Ishikawa (cell line): Measurements from ENCODE around the gene ZNF485.

Experiments
- CEBPB ChIP-seq: IDR thresholded peaks from 2 replicates; pipeline ENCODE4 v1.6.1; 2012
- CREB1 ChIP-seq: IDR thresholded peaks from 2 replicates; pipeline ENCODE4 v1.6.1; 2012; ENCODE audit warnings: low read depth
- EGR1 ChIP-seq: IDR thresholded peaks from 2 replicates; pipeline ENCODE4 v1.6.1; 2012
- EP300 ChIP-seq: IDR thresholded peaks from 2 replicates; pipeline ENCODE4 v1.6.1; 2012; ENCODE audit warnings: borderline replicate concordance
- FOXM1 ChIP-seq: IDR thresholded peaks from 2 replicates; pipeline ENCODE4 v1.6.1; 2012; ENCODE audit warnings: low read depth, borderline replicate concordance
- NFIC ChIP-seq: IDR thresholded peaks from 2 replicates; pipeline ENCODE4 v1.6.1; 2012
- RAD21 ChIP-seq: IDR thresholded peaks from 2 replicates; pipeline ENCODE4 v1.6.1; 2012; ENCODE audit warnings: low read depth
- TAF1 ChIP-seq: IDR thresholded peaks from 2 replicates; pipeline ENCODE4 v1.6.1; 2012; ENCODE audit warnings: low read depth, mild to moderate bottlenecking
- TEAD4 ChIP-seq: IDR thresholded peaks from 2 replicates; pipeline ENCODE4 v1.6.1; 2012
- YY1 ChIP-seq: IDR thresholded peaks from 2 replicates; pipeline ENCODE4 v1.6.1; 2012; ENCODE audit warnings: low read depth
- ZBTB7A ChIP-seq: IDR thresholded peaks from 2 replicates; pipeline ENCODE4 v1.6.1; 2012; ENCODE audit warnings: low read depth
- TF ChIP-seq, protein P1 (sequence below): IDR thresholded peaks from 2 replicates; pipeline ENCODE4 v1.6.1; 2012
- TF ChIP-seq, protein P2 (sequence below): IDR thresholded peaks from 2 replicates; pipeline ENCODE4 v1.6.1; 2012
- TF ChIP-seq, protein P3 (sequence below): IDR thresholded peaks from 2 replicates; pipeline ENCODE4 v1.6.1; 2012; ENCODE audit warnings: low read depth, mild to moderate bottlenecking

Gene ZNF485

DNA sequence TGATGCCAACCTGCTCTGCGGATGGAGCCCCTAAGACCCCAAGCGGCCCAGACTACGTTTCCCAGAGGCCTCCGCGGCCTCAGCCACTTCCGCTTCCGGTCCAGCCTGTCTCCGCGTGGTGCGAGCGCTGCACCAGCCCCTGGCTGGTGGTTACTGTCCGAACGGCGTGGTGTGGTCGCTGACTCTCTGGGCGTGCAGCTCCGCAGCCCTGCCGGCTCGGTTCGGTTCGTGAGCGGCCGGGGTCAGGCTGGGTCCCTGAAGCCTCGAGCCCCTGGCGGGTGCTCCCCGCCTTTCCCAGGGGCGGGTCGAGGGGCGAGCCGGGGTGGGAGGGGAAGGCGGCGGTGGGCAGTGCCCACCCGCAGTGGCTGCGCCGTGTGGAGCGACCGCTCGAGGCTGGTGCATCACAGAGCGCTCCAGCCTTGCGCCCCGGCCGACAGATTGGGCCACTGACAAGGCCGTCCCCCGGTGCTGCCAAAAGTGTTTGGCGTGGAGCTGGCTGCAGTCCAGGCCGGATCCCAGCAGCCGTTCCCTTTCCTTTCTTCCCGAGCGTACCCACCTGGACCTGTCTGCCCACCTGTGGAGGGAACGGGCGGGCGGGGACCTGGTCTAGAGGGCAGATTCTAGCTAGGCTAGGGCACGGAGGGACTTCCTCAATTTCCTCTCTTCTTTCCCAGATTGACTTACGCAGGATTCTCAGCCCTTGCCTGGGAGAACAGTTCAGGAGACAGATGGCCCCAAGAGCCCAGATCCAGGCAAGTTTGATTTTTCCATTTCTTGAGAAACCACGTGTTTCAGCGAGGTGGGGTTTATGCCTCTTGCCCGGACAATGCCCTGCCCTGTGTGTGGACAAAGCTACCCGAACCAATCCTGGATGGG, at the start of gene ZNF485:
TSS of gene ZNF485 (plus strand) at position 116 of the 876 bp plus-strand sequence. CDS start at position 729, 613 bp downstream.
- TF ChIP-seq, protein P1, sequence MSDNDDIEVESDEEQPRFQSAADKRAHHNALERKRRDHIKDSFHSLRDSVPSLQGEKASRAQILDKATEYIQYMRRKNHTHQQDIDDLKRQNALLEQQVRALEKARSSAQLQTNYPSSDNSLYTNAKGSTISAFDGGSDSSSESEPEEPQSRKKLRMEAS = peak; percentile 94
- TF ChIP-seq TAF1 = peak; percentile 81
- TF ChIP-seq ZBTB7A = no peak; the same call in 1 of the 2 replicates
- TF ChIP-seq NFIC = 0 out of 2 replicates have a peak, but pooled peaks have one; percentile 25
- TF ChIP-seq, protein P2, sequence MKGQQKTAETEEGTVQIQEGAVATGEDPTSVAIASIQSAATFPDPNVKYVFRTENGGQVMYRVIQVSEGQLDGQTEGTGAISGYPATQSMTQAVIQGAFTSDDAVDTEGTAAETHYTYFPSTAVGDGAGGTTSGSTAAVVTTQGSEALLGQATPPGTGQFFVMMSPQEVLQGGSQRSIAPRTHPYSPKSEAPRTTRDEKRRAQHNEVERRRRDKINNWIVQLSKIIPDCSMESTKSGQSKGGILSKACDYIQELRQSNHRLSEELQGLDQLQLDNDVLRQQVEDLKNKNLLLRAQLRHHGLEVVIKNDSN = peak; percentile 52

DNA sequence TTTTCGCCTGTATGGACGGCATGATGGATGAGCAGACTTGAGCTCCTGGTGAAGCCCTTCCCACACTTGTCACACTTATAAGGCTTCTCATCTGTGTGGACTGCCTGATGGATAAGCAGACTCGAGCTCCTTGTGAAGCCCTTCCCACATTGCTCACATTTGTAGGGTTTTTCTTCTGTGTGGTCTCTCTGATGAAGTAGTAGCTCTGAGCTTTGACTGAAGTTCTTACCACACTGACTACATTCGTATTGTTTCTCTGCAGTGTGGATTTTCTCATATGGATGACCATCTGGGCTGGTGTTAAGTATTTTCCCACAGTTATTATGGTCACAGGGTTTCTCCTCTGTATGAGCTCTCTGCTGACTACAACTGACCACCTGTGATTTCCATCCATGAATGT, 49.0 kb upstream of the ZNF485 start:
- TF ChIP-seq CEBPB (no peak), EGR1 (no peak), RAD21 (no peak)
- TF ChIP-seq, protein P3, sequence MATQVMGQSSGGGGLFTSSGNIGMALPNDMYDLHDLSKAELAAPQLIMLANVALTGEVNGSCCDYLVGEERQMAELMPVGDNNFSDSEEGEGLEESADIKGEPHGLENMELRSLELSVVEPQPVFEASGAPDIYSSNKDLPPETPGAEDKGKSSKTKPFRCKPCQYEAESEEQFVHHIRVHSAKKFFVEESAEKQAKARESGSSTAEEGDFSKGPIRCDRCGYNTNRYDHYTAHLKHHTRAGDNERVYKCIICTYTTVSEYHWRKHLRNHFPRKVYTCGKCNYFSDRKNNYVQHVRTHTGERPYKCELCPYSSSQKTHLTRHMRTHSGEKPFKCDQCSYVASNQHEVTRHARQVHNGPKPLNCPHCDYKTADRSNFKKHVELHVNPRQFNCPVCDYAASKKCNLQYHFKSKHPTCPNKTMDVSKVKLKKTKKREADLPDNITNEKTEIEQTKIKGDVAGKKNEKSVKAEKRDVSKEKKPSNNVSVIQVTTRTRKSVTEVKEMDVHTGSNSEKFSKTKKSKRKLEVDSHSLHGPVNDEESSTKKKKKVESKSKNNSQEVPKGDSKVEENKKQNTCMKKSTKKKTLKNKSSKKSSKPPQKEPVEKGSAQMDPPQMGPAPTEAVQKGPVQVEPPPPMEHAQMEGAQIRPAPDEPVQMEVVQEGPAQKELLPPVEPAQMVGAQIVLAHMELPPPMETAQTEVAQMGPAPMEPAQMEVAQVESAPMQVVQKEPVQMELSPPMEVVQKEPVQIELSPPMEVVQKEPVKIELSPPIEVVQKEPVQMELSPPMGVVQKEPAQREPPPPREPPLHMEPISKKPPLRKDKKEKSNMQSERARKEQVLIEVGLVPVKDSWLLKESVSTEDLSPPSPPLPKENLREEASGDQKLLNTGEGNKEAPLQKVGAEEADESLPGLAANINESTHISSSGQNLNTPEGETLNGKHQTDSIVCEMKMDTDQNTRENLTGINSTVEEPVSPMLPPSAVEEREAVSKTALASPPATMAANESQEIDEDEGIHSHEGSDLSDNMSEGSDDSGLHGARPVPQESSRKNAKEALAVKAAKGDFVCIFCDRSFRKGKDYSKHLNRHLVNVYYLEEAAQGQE = no peak
- TF ChIP-seq, protein P1 = no peak
- TF ChIP-seq, protein P2 = no peak

DNA sequence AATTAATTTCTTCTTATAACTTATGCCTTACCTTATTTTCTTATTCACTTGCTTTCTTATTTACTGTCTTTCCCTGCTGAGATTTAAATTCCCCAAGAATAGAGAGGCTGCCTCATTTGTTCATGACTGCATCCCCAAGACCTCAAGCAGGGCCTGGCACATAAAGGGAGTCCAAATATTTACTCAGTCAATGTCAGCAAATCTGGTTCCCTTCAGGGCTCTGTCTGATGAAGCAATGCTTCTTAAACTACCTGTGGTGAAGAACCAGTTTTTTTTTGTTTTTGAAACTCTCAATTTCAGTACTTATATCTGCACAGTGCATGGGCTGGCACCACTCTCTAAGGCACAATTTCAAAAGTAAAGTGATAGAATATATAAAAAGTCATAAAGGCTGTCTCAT, 36.6 kb upstream of the ZNF485 start:
- TF ChIP-seq YY1 = no peak
- TF ChIP-seq FOXM1 = no peak
- TF ChIP-seq, protein P3 = no peak
- no peak for TF ChIP-seq EGR1
- no peak for TF ChIP-seq TEAD4
- no peak for TF ChIP-seq CEBPB
- no peak for TF ChIP-seq CREB1

DNA sequence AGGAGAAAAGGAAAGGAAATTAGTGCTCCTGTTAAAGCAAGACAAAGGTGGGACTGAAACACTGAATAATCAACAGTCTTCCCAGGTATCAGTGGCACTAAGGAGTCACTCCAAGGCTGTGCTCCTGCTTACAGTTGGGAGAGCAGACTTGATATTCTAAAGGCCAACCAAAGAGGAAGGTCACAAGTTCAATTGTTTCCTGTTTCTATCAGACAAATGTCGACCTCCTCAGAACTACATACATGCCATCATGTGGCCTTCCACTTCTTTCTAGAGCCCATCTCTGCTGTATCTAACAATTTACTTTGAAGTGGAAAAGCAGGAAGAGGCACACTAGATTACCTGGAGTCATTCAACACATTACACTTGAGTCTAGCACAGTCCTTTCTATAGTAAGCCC, 35.3 kb upstream of the ZNF485 start:
- no peak for TF ChIP-seq NFIC
- no peak for TF ChIP-seq EP300
- TF ChIP-seq, protein P2 = no peak
- TF ChIP-seq EGR1 = no peak
- TF ChIP-seq, protein P3 = no peak
- no peak for TF ChIP-seq YY1
